Activated CD4-positive, alpha-beta T cell treated with anti-CD3 and anti-CD28 coated beads for 24 hours (primary cell): ENCODE results near the gene MAGEA11.
"Not testable (repeated sequence)": the region's sequence is repeated elsewhere in the genome, so short reads cannot be mapped to it uniquely, and the experiment has no call there.

Source experiments
- DNase-seq, 2 donors: peaks; one replicate each; pipeline ENCODE4 v3.0.0-alpha.2; 2020; ENCODE audit warnings: low read depth in 2 of 2

Gene MAGEA11

GRCh38 chrX:149717803-149718202 is 5.9 kb downstream of the MAGEA11 start:
- no peak for DNase-seq

GRCh38 chrX:149718757-149719156 is 6.9 kb downstream of the MAGEA11 start:
- DNase-seq = no peak

GRCh38 chrX:149720021-149720689 is 8.3 kb downstream of the MAGEA11 start:
- no peak for DNase-seq

DNA sequence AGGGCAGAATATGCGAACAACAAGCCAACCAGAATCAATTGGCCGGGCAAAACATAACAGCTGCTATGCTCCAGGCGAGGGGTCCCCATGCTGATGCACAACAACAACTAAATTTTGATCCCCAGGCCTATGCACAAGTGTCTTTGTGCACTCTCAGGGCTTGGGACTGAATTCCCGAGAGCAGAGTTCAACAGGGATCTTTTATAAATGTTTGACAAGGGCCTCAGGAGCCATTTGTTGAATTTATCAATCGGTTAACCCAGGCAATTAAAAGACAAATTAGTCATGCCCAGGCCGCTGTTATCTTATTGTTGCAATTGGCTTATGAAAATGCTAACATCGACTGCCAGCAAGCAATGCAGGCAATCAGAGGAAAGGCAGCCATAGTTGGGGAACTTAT is 9.4 kb downstream of the MAGEA11 start:
- not testable (repeated sequence) for DNase-seq

DNA sequence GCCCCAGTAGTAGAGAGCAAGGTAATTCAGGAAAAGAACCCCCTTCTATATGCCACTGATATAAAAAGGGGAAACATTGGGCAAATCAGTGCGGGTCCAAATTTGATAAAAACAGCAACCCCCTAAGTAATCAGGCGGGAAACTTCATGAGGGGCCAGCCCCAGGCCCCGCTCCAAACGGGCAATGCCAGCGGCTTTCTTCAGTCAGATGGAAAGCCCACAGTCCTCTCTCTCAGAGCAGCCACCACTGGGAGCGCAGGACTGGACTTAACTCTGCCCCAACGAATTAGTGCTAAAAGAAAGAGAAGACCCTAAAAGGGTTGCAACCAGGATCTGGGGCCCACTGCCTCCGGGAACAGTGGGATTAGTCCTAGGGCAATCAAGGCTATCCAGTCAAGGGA is 9.9 kb downstream of the MAGEA11 start:
- no peak for DNase-seq

DNA sequence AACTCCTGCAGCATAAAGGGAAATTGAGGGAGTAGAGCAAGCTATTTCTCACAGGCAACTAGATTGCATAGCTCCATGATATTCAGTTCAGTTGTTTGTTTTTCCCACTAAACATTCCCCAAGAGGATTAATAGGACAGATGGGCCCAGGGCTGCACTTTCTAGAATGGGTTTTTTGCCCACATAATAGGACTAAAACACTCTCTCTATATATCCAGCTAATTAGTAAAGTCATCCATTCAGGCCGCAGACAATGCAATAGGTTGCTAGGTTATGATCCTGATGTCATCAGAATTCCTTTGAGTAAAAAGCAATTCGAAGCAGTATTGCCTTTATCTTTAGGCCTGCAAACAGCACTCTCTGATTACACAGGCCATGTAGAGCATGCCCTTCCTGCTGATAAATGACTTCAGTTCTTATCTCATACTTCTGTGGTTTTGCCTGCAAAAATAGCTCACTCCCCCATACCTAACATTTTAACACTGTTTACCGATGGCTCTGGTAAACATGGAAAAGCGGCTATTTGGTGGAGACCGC is 11.8 kb downstream of the MAGEA11 start:
- not testable (repeated sequence) for DNase-seq

GRCh38 chrX:149727308-149727707 is 15.4 kb downstream of the MAGEA11 start:
- DNase-seq = not testable (repeated sequence)

DNA sequence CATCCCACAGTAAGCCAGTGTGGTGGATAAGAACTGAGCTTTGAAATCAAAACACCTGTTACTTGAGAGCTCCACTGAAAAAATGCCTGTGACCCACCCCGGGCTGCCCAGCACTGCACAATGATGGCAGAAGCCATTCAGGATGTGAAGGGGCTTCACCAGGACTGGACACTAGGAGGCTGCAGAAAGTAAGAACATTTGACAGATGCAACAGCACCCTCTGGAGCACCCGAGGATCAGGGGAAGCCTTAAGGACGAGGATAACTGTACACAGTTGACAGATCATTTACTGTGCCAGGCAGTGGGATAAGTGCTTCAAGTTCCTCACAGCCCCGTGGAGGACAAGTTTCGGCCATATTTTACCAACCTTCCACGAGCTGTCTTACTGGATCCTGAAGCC is 30.4 kb downstream of the MAGEA11 start:
- not testable (repeated sequence) for DNase-seq

DNA sequence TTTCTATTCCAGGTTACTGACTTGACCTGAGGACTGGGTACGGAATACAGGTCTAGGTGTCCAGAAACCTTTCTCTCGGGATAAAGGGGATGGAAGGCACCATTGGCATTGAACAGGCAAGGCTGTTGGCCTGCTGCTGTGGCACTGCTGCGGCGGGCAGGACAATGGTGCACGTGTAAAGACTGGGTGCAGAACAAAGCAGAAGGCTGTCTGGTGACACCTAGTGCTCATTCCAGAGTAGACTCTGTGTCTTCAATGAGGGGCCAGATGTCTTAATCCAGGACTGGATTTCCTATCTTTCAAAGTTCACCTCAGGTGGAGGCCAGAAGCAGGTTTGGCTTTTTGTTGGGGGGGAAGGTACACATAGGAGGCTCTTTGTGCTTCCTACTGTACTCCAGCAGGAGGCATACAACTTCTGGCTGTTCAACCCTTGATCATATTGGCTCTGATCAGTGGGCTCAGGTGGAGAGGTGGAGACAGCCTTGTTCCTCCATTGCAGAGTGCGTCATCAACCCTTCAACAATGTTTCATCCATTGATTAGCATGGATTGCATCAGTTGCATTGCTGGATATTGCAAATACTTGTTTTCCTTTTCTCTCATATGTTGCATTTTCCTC is 34.6 kb downstream of the MAGEA11 start:
- not testable (repeated sequence) for DNase-seq

DNA sequence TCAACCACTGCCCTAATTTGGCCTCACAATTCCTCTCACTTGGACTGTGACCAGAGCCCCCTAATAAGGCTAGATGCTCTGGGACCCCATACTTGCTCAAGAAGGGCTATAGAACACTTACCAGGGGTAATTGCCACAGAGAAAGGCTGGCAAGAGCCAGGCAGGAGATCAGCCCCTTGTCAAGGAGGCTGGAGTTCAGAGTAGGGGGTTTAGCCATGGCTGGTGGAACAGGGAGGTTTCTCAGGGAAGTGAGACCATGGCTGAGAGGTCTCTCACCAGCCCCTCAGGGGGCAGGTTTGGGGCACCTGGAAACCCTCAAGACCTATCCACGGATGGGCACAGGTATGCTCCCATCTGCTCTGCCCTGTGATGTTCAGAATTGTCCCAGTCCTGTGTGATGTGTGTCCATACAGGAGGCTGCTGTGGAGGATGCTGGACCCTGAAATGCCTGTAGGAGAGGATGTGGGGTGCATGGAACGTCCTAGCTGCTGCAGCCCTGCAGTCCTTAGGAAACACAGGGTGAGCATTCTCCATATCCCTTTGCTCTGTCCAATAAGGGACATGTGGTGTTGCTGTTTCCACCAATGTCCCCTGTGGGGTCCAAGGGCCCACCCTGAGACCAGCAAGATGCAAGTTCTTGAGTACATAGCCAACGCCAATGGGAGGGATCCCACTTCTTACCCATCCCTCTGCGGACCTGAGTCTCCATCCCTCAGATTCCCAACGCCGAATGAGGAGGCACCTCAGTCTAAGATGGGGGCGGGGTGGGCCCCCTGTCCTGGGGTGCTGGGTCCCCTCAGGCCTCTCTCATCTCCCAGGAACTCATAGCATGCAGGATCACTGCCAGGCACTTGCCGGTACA is 45.6 kb downstream of the MAGEA11 start:
- no peak for DNase-seq

- no peak for DNase-seq
Measured at GRCh38 chrX:149758068-149758714, 46.3 kb downstream of the MAGEA11 start.

DNA sequence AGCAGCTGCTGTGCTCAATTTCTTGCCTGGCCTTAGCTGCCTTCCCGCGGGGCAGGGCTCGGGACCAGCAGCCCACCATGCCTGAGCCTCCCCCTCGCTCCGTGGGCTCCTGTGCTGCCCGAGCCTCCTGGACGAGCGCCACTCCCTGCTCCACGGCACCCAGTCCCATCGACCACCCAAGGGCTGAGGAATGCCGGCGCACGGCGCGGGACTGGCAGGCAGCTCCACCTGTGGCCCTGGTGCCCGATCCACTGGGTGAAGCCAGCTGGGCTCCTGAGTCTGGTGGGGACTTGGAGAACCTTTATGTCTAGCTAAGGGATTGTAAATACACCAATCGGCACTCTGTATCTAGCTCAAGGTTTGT is 46.8 kb downstream of the MAGEA11 start:
- DNase-seq = not testable (repeated sequence)

DNA sequence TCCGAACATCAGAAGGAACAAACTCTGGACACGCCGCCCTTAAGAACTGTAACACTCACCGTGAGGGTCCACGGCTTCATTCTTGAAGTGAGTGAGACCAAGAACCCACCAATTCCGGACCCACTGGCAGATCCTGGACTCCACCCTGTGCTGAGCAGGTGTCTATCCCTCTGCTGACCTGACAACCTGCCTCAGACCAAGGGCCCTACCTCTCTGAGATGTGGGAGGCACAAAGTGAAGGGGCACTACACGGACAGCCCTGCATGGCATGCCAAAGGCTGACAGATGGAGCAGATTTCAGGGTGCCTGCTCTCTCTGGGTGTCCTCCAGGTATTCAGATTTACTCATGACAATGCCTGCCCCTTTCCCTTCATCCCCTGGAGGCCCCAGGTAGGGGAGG is 48.0 kb downstream of the MAGEA11 start:
- DNase-seq = no peak

- DNase-seq = no peak
Measured at GRCh38 chrX:149760965-149761364, 49.1 kb downstream of the MAGEA11 start.

DNA sequence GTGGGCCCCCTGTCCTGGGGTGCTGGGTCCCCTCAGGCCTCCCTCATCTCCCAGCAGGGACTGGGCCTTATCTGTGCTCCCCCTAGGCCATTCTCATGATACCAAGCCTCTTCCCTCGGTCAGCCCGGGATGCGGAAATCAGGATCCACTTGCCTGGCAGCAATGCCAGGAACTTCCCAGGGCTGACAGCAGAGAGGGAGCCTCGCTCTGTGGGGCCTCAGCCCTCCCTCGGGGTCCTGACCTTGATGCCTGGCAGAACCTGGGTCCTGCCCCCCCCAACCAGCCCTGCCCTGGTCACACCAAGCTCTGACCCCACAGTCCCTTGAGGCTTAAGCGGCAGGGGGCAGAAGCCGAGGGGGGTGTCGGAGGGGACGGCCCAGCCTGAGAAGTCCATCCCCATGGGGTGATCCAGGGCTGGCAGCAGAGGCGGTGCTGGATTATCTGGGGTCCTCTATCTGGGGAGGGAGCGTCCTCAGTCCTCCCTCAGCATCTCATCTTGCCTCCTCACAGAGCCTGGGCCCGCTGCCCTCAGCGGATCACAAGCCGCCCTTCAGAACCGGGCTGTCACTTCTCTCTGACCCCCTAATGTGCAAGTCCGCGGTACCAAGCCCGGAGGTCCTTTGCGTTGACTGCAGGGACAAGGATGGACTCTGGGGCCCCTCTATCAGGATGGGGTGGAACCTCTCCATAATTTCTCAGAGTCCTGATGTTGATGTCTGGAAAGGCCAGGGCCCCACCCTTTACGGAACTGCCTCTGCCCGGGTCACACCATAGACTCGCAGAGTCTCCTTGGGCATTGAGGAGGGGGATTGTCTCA is 50.2 kb downstream of the MAGEA11 start:
- not testable (repeated sequence) for DNase-seq

- DNase-seq = no peak
Measured at GRCh38 chrX:149762696-149763614, 51.1 kb downstream of the MAGEA11 start.
